Activated CD4-positive, alpha-beta memory T cell treated with anti-CD3 and anti-CD28 coated beads for 36 hours (primary cell): ENCODE measurements around the gene CEMP1. TPM values are rescaled to one million over a fixed set of nuclear protein-coding genes. Genes with fewer than 3 reads are reported as not detected.

Source experiments
- CTCF ChIA-PET: fragments of 350-600 bp; sonication (Branson Sonifier 250); formaldehyde crosslinking; loops from one replicate; lab custom pipeline; 2021; ENCODE audit warnings: antibody characterized with exemption, inconsistent platforms; lab: Charles Lee
- POLR2A ChIA-PET: fragments of 350-600 bp; sonication (Branson Sonifier 250); formaldehyde crosslinking; loops from one replicate; lab custom pipeline; 2021; ENCODE audit warnings: antibody characterized with exemption; lab: Charles Lee
- DNase-seq: peaks from one replicate; pipeline ENCODE4 v3.0.0-alpha.2; 2020
- H3K27ac Mint-ChIP-seq: one replicate; pipeline ENCODE4 v1.8.0; 2021; ENCODE audit warnings: mixed read lengths
- H3K27me3 Mint-ChIP-seq: one replicate; pipeline ENCODE4 v1.8.0; 2021; ENCODE audit warnings: mixed read lengths
- H3K36me3 Mint-ChIP-seq: one replicate; pipeline ENCODE4 v1.8.0; 2021; ENCODE audit warnings: mixed read lengths
- H3K4me1 Mint-ChIP-seq: one replicate; pipeline ENCODE4 v1.8.0; 2021; ENCODE audit warnings: low read depth, mixed read lengths
- H3K4me3 Mint-ChIP-seq: one replicate; pipeline ENCODE4 v1.8.0; 2021; ENCODE audit warnings: mild to moderate bottlenecking, mixed read lengths
- H3K9me3 Mint-ChIP-seq: one replicate; pipeline ENCODE4 v1.8.0; 2021; ENCODE audit warnings: mixed read lengths
- intact Hi-C: fragments of 100-400 bp; cut with micrococcal nuclease; formaldehyde crosslinking; loops from one replicate; pipeline ENCODE4 v1.15.1; 2023
- total RNA-seq, 2 experiments: library from RNA; stranded (reverse); gene quantifications; one replicate each; pipeline ENCODE4 v1.2.3, GENCODE V29; 2021

The CEMP1 gene
- total RNA-seq, 2 experiments from 2014 or later = not detected

DNA sequence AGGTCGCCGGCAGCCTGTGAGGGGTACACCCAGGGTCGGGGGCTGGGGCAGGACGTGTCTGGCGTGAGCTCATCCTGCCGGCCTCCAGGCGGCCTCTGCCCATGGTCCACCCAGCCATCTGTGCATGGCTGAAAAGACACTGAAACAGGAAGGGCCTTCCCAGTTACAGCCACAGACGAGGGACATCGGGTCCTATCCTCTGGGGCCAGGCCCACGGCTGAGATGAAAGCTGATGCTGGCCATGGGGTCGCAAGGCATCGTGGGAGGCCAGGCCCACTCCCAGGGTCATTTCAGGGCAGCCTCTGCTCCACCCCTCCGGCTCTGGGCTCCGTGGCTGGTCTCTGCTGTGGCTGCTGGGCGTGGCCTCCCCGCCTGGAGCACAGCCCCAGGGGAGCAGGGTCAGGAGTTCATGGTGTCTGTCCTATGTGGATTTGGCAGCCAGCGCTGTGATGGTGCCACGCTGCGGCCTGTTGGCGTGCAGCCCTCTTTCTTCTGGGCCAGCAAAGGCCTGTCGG lies 34.0 kb downstream of the CEMP1 start:
- intact Hi-C loops = no loop called here
- ChIA-PET POLR2A (no interaction called here), CTCF (no interaction called here)
- Mint-ChIP-seq H3K4me3 (no peak overlapping the region), H3K27ac (no peak overlapping the region), H3K36me3 (no peaks in the 10 kb centered on the region), H3K27me3 (no peaks in the 10 kb centered on the region), H3K4me1 (no peaks in the 10 kb centered on the region), H3K9me3 (no peaks in the 10 kb centered on the region)
- no peak for DNase-seq

DNA sequence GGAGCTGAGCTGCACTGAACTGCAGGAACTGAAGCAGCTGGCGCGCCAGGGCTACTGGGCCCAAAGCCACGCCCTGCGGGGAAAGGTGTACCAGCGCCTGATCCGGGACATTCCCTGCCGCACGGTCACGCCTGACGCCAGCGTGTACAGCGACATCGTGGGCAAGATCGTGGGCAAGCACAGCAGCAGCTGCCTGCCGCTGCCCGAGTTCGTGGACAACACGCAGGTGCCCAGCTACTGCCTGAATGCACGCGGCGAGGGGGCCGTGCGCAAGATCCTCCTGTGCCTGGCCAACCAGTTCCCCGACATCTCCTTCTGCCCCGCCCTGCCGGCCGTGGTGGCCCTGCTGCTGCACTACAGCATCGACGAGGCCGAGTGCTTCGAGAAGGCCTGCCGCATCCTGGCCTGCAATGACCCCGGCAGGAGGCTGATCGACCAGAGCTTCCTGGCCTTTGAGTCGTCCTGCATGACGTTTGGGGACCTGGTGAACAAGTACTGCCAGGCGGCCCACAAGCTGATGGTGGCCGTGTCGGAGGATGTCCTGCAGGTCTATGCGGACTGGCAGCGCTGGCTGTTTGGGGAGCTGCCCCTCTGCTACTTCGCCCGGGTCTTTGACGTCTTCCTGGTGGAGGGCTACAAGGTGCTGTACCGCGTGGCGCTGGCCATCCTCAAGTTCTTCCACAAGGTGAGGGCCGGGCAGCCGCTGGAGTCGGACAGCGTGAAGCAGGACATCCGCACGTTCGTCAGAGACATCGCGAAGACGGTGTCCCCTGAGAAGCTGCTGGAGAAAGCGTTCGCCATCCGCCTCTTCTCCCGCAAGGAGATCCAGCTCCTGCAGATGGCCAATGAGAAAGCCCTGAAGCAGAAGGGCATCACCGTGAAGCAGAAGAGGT lies 34.7 kb downstream of the CEMP1 start:
- POLR2A ChIA-PET = no interaction called here
- no peaks in the 10 kb centered on the region for H3K4me1 Mint-ChIP-seq
- no peaks in the 10 kb centered on the region for H3K9me3 Mint-ChIP-seq

GRCh38 chr16:2495041-2495440 lies 36.2 kb downstream of the CEMP1 start:
- H3K9me3 Mint-ChIP-seq = no peaks in the 10 kb centered on the region
- no peaks in the 10 kb centered on the region for H3K4me1 Mint-ChIP-seq
- H3K27ac Mint-ChIP-seq = no peak overlapping the region
- DNase-seq = no peak
- intact Hi-C loops = no loop called here
- POLR2A ChIA-PET = no interaction called here
- no peak overlapping the region for H3K4me3 Mint-ChIP-seq
- H3K36me3 Mint-ChIP-seq = no peaks in the 10 kb centered on the region
- no peaks in the 10 kb centered on the region for H3K27me3 Mint-ChIP-seq
- CTCF ChIA-PET = interaction anchor here (1.6 kb wide), 1 partner anchor 355 kb away, joined by 3 read pairs; no protein-coding TSS in a partner anchor

More for the DNA sequence above, 34.7 kb downstream of the CEMP1 start:
- intact Hi-C loops = no loop called here
- Mint-ChIP-seq H3K36me3 (no peaks in the 10 kb centered on the region), H3K27ac (no peak overlapping the region), H3K27me3 (no peaks in the 10 kb centered on the region), H3K4me3 (no peak overlapping the region)
- CTCF ChIA-PET = no interaction called here
- no peak for DNase-seq

DNA sequence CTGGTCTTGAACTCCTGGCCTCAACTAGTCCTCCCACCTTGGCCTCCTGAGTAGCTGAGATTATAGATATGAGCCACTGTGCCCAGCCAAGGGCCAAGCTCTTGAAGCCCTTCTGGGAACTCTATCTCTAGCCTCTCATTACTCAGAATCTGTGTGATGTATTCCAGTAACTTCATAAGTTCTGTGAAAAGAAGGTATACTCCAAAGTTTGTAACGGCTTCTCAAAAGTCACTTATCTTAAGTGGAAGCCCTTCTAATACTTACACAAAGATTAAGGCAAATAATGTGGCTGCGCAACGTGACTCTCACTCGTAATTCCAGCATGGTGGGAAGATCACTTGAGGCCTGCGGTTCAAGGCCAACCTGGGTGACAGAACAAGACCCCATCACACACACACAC lies 36.6 kb downstream of the CEMP1 start:
- POLR2A ChIA-PET = no interaction called here
- Mint-ChIP-seq H3K36me3 (no peaks in the 10 kb centered on the region), H3K4me1 (no peaks in the 10 kb centered on the region), H3K27me3 (no peaks in the 10 kb centered on the region), H3K27ac (no peak overlapping the region), H3K9me3 (no peaks in the 10 kb centered on the region), H3K4me3 (no peak overlapping the region)
- intact Hi-C loops = no loop called here
- CTCF ChIA-PET = interaction anchor here (1.6 kb wide), 1 partner anchor 354 kb away, joined by 3 read pairs; no protein-coding TSS in a partner anchor
- no peak for DNase-seq

- POLR2A ChIA-PET = no interaction called here
- Mint-ChIP-seq H3K36me3 (no peaks in the 10 kb centered on the region), H3K4me1 (no peaks in the 10 kb centered on the region), H3K4me3 (no peak overlapping the region), H3K27ac (no peak overlapping the region), H3K9me3 (no peaks in the 10 kb centered on the region), H3K27me3 (no peaks in the 10 kb centered on the region)
- no peak for DNase-seq
- CTCF ChIA-PET = interaction anchor here (1.6 kb wide), 1 partner anchor 353 kb away, joined by 3 read pairs; no protein-coding TSS in a partner anchor
- intact Hi-C loops = no loop called here
Measured at GRCh38 chr16:2493605-2494004, 37.6 kb downstream of the CEMP1 start.

GRCh38 chr16:2492292-2492691 lies 38.9 kb downstream of the CEMP1 start:
- no peak for DNase-seq
- H3K9me3 Mint-ChIP-seq = no peaks in the 10 kb centered on the region
- no peaks in the 10 kb centered on the region for H3K27me3 Mint-ChIP-seq
- peaks cover 4% of the 10 kb centered on the region for H3K4me1 Mint-ChIP-seq
- no peak overlapping the region for H3K27ac Mint-ChIP-seq
- CTCF ChIA-PET = interaction anchor here (1.5 kb wide), 1 partner anchor 9 kb away, joined by 6 read pairs; no protein-coding TSS in a partner anchor
- H3K4me3 Mint-ChIP-seq = no peak overlapping the region
- H3K36me3 Mint-ChIP-seq = no peaks in the 10 kb centered on the region
- intact Hi-C loops = no loop called here
- POLR2A ChIA-PET = no interaction called here

GRCh38 chr16:2490190-2491105 lies 40.8 kb downstream of the CEMP1 start:
- no peak for DNase-seq
- Mint-ChIP-seq H3K27me3 (no peaks in the 10 kb centered on the region), H3K4me1 (peaks cover 13% of the 10 kb centered on the region), H3K36me3 (no peaks in the 10 kb centered on the region), H3K9me3 (no peaks in the 10 kb centered on the region), H3K4me3 (no peak overlapping the region), H3K27ac (no peak overlapping the region)
- intact Hi-C loops = no loop called here
- ChIA-PET POLR2A (no interaction called here), CTCF (no interaction called here)

GRCh38 chr16:2489581-2489980 lies 41.6 kb downstream of the CEMP1 start:
- POLR2A ChIA-PET = no interaction called here
- Mint-ChIP-seq H3K9me3 (no peaks in the 10 kb centered on the region), H3K27me3 (no peaks in the 10 kb centered on the region), H3K27ac (no peak overlapping the region), H3K4me3 (no peak overlapping the region), H3K36me3 (no peaks in the 10 kb centered on the region), H3K4me1 (peaks cover 13% of the 10 kb centered on the region)
- intact Hi-C loops = no loop called here
- DNase-seq = no peak
- CTCF ChIA-PET = no interaction called here

DNA sequence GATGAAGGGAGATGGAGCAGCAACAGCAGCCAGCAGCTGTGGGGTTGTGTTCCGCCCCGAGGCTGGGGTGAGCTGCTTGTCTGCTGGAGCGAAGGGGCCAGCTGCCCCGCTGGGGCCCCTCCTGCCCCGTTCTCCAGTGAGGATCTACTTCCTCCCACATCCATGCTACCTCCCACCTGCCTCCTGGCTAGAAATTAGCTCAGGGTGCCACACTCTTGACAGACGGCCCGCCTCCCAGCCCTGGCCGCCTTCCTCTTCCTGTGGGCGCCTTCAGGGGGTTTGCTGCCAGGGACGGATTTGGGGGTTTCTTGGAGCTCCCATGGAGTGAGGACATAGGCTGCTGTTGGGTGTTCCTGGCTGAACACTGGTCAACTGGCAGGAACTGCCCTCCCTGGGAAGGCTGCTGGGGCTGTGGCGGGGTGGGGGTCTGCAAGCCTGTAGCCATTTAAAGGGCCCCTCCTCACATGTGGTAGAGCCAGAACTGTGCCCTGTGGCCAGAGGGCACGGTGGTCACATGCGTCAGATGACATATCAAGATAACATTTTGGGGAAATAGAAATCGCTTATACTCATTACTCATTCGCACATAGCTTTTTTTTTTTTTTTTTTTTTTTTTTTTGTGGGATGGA lies 43.2 kb downstream of the CEMP1 start:
- no peaks in the 10 kb centered on the region for H3K36me3 Mint-ChIP-seq
- no peaks in the 10 kb centered on the region for H3K9me3 Mint-ChIP-seq
- CTCF ChIA-PET = interaction anchor here (0.9 to 2.4 kb wide), 3 partner anchors 13 to 236 kb away, joined by 3 to 14 read pairs (median 8); partner anchors contain the start of genes ECI1 and TBC1D24
- no peak overlapping the region for H3K4me3 Mint-ChIP-seq
- intact Hi-C loops = loop anchor here (1.0 to 2.0 kb wide), 2 partner anchors 55 to 148 kb away; partner anchors contain the start of gene ABCA3
- DNase-seq = no peak
- no peak overlapping the region for H3K27ac Mint-ChIP-seq
- peaks cover 13% of the 10 kb centered on the region for H3K4me1 Mint-ChIP-seq
- no peaks in the 10 kb centered on the region for H3K27me3 Mint-ChIP-seq
- POLR2A ChIA-PET = no interaction called here

- H3K9me3 Mint-ChIP-seq = no peaks in the 10 kb centered on the region
- H3K27ac Mint-ChIP-seq = peak overlapping the region; percentile 38
- no peak for DNase-seq
- H3K4me3 Mint-ChIP-seq = peak overlapping the region; percentile 41
- POLR2A ChIA-PET = no interaction called here
- H3K36me3 Mint-ChIP-seq = no peaks in the 10 kb centered on the region
- no peaks in the 10 kb centered on the region for H3K27me3 Mint-ChIP-seq
- CTCF ChIA-PET = interaction anchor here (0.9 to 2.4 kb wide), 4 partner anchors 13 to 236 kb away, joined by 3 to 14 read pairs (median 6); partner anchors contain the start of genes ECI1, TBC1D24 and TEDC2
- intact Hi-C loops = loop anchor here (1.0 to 2.0 kb wide), 2 partner anchors 55 to 147 kb away; partner anchors contain the start of gene ABCA3
- peaks cover 13% of the 10 kb centered on the region for H3K4me1 Mint-ChIP-seq
Measured at GRCh38 chr16:2487517-2487842, 43.7 kb downstream of the CEMP1 start.
